ENCODE data around the gene CNFN.

CNFN gene

GRCh38 chr19:42357290-42357689 is 32.8 kb downstream of the CNFN start:
- H3K9me3 ChIP-seq (ENCODE audit: insufficient read depth, low read length), result no peaks in the 10 kb centered on the region
- TF ChIP-seq EZH2phosphoT487 (IDR thresholded peaks at IDR 0.05; ENCODE audit: low read depth), result no peak
- no peak for TF ChIP-seq CTCF (IDR thresholded peaks at IDR 0.05; ENCODE audit: low read depth, low read length)
- no peak overlapping the region for H3K9ac ChIP-seq (ENCODE audit: low read length)
- peaks cover 7% of the 10 kb centered on the region for H3K36me3 ChIP-seq (replicated peaks; ENCODE audit: low read depth, low read length)
- H3K27me3 ChIP-seq (ENCODE audit: low read depth, low read length), result no peaks in the 10 kb centered on the region
- H4K20me1 ChIP-seq (ENCODE audit: insufficient read depth, low read length), result peaks cover 2% of the 10 kb centered on the region; the same call in 1 of the 2 replicates
- no peak overlapping the region for H3K27ac ChIP-seq (ENCODE audit: low read length)
- H3K4me3 ChIP-seq (ENCODE audit: low read length), result no peak overlapping the region
- H3K4me2 ChIP-seq (ENCODE audit: low read length), result no peak overlapping the region
- H2AFZ ChIP-seq (ENCODE audit: low read depth, low read length), result no peak overlapping the region
- peaks cover 5% of the 10 kb centered on the region; the same call in 1 of the 2 replicates for H3K4me1 ChIP-seq (ENCODE audit: low read length)
- H3K79me2 ChIP-seq (ENCODE audit: low read length), result no peaks in the 10 kb centered on the region

- H3K4me2 ChIP-seq (ENCODE audit: low read length), result no peak overlapping the region
- no peaks in the 10 kb centered on the region for H3K9me3 ChIP-seq (ENCODE audit: insufficient read depth, low read length)
- H3K4me3 ChIP-seq (ENCODE audit: low read length), result no peak overlapping the region
- no peak overlapping the region for H2AFZ ChIP-seq (ENCODE audit: low read depth, low read length)
- no peaks in the 10 kb centered on the region for H3K79me2 ChIP-seq (ENCODE audit: low read length)
- no peak overlapping the region for H3K27ac ChIP-seq (ENCODE audit: low read length)
- peaks cover 5% of the 10 kb centered on the region; the same call in 1 of the 2 replicates for H3K4me1 ChIP-seq (ENCODE audit: low read length)
- H4K20me1 ChIP-seq (ENCODE audit: insufficient read depth, low read length), result peaks cover 3% of the 10 kb centered on the region; the same call in 1 of the 2 replicates
- no peak for TF ChIP-seq EZH2phosphoT487 (IDR thresholded peaks at IDR 0.05; ENCODE audit: low read depth)
- no peak for TF ChIP-seq CTCF (IDR thresholded peaks at IDR 0.05; ENCODE audit: low read depth, low read length)
- peaks cover 7% of the 10 kb centered on the region for H3K36me3 ChIP-seq (replicated peaks; ENCODE audit: low read depth, low read length)
- no peak overlapping the region for H3K9ac ChIP-seq (ENCODE audit: low read length)
- no peaks in the 10 kb centered on the region for H3K27me3 ChIP-seq (ENCODE audit: low read depth, low read length)
Measured at GRCh38 chr19:42356686-42357085, 33.4 kb downstream of the CNFN start.

GRCh38 chr19:42355896-42356295 is 34.2 kb downstream of the CNFN start:
- Histone ChIP-seq H2AFZ (ENCODE audit: low read depth, low read length) (no peak overlapping the region), H4K20me1 (ENCODE audit: insufficient read depth, low read length) (peaks cover 3% of the 10 kb centered on the region; the same call in 1 of the 2 replicates), H3K9ac (ENCODE audit: low read length) (no peak overlapping the region), H3K36me3 (replicated peaks; ENCODE audit: low read depth, low read length) (peaks cover 7% of the 10 kb centered on the region), H3K4me2 (ENCODE audit: low read length) (no peak overlapping the region), H3K4me1 (ENCODE audit: low read length) (peaks cover 5% of the 10 kb centered on the region; the same call in 1 of the 2 replicates), H3K4me3 (ENCODE audit: low read length) (no peak overlapping the region), H3K27me3 (ENCODE audit: low read depth, low read length) (no peaks in the 10 kb centered on the region), H3K79me2 (ENCODE audit: low read length) (no peaks in the 10 kb centered on the region), H3K9me3 (ENCODE audit: insufficient read depth, low read length) (no peaks in the 10 kb centered on the region), H3K27ac (ENCODE audit: low read length) (no peak overlapping the region)
- TF ChIP-seq CTCF (IDR thresholded peaks at IDR 0.05; ENCODE audit: low read depth, low read length) (no peak), EZH2phosphoT487 (IDR thresholded peaks at IDR 0.05; ENCODE audit: low read depth) (no peak)

GRCh38 chr19:42353341-42354015 is 36.6 kb downstream of the CNFN start:
- no peak for TF ChIP-seq EZH2phosphoT487 (IDR thresholded peaks at IDR 0.05; ENCODE audit: low read depth)
- no peak for TF ChIP-seq CTCF (IDR thresholded peaks at IDR 0.05; ENCODE audit: low read depth, low read length)
- Histone ChIP-seq H3K36me3 (replicated peaks; ENCODE audit: low read depth, low read length) (peaks cover 4% of the 10 kb centered on the region), H3K9ac (ENCODE audit: low read length) (no peak overlapping the region), H4K20me1 (ENCODE audit: insufficient read depth, low read length) (peaks cover 3% of the 10 kb centered on the region; the same call in 1 of the 2 replicates), H3K4me1 (ENCODE audit: low read length) (peaks cover 5% of the 10 kb centered on the region; the same call in 1 of the 2 replicates), H2AFZ (ENCODE audit: low read depth, low read length) (no peak overlapping the region), H3K27ac (ENCODE audit: low read length) (no peak overlapping the region), H3K4me3 (ENCODE audit: low read length) (no peak overlapping the region), H3K27me3 (ENCODE audit: low read depth, low read length) (no peaks in the 10 kb centered on the region), H3K79me2 (ENCODE audit: low read length) (no peaks in the 10 kb centered on the region), H3K4me2 (ENCODE audit: low read length) (no peak overlapping the region), H3K9me3 (ENCODE audit: insufficient read depth, low read length) (no peaks in the 10 kb centered on the region)

Data from OCI-LY3 (cell line).